Endometrial microvascular endothelial cells (primary cell): ENCODE measurements around the gene UPF3A. TPM values are rescaled to one million over a fixed set of nuclear protein-coding genes. Genes with fewer than 3 reads are reported as not detected.
"Not testable (repeated sequence)": the region's sequence is repeated elsewhere in the genome, so short reads cannot be mapped to it uniquely, and the experiment has no call there.

ENCODE experiments used
- in situ Hi-C: cut with HindIII; loops from 2 replicates; pipeline ENCODE4 v1.10.0; 2017; ENCODE audit warnings: low sequenced_read_pairs, low pct_unique_long_range_greater_than_20kb; ENCODE audit errors: inconsistent ontology term
- total RNA-seq: library from RNA; depleted of rRNA; stranded (reverse); fragments of >200 nt; gene quantifications from one replicate; pipeline ENCODE4 v1.2.3, GENCODE V29; 2015; ENCODE audit errors: inconsistent ontology term

Gene UPF3A
- total RNA-seq, 1 donor from 2014 or later, result 15.4 TPM

DNA sequence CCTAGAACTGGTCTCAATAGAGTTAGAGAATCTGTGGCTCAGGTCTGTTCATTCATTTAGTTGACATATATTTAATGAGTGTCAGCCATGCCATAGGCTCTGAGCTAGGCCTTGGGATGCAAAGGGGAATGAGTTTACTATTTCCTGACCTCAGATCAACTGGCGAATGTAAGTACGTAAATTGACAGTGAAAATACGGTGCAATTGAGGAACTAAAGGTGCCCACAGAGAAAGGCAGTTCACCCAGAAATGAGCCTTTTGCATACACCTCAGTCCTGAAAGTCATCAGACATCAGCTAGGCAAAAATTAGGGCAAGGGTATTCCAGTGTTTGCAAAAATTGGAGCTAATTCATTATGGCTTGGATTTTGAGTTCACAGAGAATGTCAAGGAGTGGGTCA, 20.6 kb upstream of the UPF3A start:
- in situ Hi-C loops, result no loop called here

DNA sequence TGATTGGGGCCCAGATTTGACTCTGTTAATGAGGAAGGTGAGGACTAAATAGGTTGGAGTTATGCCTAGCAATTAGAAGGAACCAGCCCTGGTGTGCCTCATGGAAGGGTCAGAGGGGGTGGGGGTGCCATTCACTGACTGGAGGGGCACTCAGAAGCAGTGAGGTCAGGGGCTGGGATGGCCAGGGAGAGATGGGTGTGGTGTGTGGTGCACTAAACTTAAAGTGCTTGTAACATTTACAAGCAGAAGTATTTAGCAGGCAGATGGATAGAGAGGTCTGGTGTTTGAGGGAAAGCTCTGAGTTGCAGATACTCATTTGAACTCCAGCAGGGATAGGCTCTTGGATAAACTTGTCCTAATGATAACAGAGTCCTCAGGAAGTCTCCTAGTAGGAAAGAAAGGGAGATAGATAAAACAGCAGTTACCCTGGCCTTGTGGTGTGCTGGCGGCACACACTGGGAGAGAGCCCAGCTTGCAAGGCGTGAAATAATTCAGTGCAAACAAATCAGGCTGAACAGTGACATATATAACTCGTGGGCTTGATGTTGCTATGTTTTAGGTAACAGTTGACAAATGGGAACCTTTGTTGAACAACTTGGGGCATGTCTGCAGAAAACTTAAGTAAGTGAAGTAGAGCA, 20.0 kb upstream of the UPF3A start:
- in situ Hi-C loops, result no loop called here

DNA sequence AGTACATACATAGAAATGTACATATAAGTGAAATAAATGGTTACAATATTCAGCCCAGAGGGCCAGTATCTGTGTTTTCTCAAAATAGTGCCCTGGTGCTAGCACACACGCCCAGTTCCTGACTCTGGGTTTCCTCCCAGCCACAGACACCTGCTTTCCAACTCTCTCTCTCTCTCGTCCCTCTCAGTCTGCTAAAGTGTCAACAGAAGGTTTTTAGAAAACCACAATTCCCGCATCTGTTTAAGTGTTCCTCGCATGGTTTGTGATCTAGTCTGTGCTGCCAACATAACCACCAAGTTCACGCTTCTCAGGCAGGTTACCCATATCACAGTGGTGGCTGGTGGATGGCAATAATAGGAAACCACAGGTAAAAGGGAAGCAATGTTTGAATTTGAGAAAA, 17.8 kb upstream of the UPF3A start:
- in situ Hi-C loops, result no loop called here

DNA sequence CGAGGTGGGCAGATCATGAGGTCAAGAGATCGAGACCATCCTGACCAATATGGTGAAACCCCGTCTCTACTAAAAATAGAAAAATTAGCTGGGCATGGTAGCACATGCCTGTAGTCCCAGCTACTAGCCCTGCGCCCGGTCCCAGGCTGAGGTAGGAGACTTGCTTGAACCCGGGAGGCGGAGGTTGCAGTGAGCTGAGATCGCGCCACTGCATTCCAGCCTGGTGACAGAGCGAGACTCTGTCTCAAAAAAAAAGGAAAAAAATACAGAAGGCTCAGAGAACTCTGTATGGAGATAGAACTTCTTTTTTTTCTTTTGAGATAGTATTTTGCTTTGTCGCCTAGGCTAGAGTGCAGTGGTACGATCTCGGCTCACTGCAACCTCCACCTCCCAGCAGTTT, 17.1 kb upstream of the UPF3A start:
- in situ Hi-C loops, result not testable (repeated sequence)

DNA sequence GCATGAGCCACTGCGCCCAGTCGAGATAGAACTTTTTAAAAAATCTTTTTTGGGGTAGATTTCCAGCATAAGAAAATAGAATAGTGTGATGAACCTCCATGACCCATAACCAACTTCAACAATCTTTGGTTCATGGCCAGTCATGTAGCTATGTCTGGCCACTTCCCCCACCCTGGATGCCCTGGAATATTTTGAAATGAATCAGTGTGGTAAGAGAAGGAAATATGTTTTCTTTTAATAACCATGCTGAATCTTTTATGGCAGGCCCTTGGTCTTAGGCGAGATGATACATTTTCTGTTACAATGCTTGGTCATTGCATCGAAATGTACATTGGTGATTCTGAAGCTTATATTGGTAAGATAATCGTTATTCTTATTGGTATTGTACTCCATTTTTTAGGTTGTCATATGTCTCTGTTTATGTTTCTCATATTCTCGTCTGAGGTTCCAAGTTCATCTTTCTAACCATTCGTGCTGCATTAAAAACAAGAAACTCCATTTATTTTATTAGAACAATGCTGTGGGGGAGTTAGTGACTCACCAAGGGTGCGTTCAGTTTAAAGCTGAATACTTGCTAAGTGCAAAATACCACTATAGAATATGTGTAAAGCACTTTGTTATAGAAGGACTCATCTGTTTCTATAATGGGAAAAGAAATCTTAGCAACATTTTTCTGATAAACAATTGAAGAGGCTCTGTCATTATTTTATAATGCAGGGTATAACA, 16.4 kb upstream of the UPF3A start:
- in situ Hi-C loops, result no loop called here

DNA sequence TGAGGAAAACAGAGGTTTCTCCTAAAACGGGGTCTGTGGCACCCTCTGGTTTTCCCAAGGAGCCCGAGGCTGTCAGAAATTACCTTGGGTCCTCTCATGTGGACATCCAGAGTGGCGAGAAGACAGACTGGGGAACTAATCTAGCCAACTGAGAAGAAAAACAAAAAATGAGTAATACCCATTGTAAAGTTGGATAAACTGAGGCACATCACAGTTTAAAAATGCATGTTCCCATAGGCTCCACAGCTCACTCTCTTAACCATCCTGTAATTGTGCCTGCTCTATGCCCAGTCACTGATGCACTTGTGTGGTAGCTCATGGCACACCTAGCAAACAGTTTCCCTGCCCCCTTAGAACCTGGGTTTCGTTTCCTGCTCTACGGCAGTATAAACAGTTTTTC, 15.2 kb upstream of the UPF3A start:
- in situ Hi-C loops, result no loop called here

DNA sequence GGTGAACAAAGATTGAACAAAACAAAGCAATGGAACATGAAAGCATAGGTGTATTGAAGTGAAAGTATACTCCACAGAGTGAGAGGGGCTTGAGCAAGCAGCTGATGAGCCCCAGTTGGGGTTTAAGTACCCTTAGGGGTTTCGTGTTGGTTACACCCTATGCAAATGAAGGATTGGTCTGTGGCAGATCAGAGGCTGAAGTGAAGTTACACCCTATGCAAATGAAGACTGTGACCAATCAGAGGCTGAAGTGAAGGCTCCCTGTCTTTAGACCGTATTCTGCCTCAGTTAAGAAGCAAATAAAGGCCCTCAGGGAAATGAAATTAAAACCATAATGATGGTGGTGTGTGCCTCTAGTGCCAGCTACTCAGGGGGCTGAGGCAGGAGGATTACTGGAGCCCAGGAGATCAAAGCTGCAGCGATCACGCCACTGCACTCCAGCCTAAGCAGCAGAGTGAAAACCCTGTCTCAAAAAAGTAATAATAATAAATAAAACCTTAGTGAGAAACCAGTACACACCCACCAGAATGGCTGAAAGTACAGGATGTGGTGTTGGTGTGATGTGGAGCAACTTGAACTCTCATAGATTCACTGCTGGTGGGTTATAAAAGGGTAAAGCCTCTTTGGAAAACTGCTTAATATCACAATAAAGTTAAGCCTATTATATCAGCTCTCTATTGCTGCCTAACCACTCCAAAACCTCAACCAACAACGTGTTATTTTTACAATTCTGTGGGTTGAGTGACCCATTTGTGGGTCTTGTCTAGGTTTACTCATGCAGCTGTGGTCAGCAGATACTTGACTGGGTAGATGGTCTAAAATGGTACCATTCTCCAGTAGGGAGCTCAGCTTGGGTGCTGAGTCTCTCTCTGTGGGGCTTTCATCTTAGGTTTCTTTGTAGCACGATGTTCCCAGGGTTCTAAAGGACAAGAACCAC, 12.8 kb upstream of the UPF3A start:
- in situ Hi-C loops, result no loop called here

DNA sequence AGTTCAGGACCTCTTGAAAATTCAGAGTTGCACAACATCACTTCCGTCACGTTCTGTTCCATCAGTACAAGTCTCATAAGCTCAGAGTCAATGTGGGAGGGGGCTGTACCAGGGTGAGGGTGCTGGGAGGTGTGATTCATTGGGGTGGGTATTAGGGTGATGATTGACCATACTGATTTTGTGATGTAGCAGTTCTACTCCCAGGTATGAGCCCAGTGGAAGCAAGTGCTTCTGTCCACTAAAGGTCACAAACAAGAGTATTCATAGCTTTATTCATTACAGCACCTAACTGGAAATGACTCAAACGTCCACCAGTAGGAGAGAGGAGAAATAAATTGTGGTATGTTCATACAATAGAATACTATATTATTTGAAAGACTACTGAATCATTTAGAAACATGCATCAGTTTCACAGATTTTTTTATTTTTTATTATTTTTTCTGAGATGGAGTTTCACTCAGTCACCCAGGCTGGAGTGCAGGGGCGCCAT, 12.1 kb upstream of the UPF3A start:
- in situ Hi-C loops, result no loop called here

DNA sequence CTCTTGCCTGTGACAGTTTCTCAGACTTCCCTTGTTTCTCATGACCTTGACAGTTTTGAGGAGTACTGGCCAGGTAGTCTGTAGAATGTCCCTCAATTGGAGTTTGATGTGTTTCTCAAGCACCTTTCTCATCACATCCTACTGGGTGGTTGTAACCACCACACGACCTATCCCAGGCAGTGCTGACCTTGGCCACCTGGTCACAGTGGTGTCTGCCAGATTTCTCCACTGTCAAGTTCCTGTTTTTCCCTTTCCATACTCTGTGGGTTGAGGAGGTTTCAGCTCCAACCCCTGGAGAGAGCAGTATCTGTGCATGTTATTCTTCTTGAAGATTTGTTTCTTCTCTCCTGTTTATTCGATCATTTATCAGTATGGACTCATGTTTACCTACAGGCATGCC, 8.4 kb upstream of the UPF3A start:
- in situ Hi-C loops, result no loop called here

DNA sequence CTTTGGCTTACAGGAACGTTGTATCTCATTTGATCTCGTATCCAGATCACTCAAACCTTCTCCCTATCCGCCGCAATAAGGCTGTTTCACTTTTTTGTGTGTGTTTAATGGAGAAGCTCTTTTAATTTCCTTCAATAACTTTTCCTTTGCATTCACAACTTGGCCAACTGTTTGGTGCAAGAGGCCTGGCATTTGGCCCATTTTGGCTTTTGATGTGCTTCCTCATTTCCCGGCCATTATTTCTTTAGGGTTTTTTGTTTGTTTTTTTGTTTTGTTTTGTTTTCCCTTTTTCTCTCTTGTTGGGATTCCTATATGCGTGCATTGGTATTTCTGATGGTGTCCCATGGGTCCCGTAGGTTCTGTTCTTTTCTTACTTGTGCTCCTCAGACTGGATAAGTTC, 6.1 kb upstream of the UPF3A start:
- in situ Hi-C loops, result no loop called here

DNA sequence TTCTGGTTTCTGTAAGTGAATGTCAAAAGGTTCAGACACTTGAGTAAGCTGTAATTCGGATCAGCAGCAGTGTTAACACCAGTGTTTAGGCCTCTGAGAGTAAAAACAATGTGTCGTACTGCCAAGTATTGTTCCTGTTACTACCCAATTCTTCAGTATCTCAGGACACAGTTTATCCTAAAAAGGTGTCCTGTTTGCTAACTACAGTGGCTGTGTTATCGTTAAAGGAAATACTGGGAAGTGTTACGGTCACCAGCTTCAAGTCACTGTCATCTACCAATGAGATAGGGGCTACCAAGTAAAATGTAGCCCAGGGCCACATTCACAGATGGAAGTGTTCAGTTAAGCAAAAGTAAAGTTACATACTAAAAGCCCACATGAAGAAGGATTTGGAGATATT, 2.3 kb upstream of the UPF3A start:
- in situ Hi-C loops, result no loop called here

DNA sequence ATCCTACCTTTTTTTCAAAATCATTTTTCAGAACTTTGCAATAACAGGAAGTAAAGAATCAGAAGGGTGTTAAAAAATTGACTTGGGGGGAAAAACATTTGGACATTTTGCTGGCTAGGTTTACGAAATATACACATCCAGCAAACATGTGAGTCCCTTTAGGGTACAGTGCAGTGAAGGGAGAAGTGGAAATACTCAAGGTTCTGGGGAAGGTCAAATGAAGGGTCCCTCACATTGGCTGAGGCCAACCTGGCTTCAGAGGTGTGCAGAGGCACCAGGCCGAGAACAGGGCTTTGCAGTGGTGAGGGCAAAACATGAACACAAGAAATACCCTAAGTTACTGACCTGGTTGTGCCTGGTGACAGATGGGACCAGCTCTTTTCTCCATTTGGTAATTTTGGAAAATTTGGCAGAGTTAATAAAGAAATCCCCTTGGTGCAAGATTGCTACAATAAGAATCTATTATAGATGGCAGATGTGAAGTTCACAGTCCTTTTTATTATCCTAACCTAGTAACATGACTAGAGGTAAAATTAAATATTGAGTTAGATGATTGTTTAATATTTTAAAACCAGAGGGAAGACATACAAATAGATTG, 1.5 kb upstream of the UPF3A start:
- in situ Hi-C loops, result no loop called here

DNA sequence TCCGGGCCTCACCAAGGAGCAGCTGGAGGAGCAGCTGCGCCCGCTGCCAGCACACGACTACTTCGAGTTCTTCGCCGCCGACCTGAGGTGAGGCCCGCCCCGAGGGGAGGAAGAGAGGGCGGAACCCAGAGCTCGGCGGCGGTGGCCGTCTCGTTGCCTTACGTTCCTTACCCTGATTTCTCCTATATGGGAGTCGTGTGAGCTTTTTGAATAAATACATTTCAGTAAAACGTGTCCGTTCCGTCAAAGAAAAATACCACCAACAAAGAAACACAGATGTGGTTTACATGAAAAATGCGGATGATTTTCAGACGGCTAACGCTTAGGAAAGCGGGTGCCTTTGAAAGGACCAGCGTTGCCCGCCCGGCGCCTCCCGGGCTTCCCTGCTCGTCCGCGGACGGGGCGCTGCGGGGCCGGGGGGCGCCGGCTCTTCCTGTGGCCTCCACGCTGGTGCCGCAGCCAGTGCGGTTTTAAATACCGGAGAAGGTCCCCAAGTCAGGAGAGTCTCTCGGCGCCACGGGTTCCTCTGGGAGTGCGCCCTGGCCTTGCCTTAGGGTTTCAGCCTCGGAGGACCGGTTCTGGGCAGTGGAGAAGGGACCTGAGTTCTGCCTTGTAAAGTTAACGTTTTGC, 755 bp downstream of the UPF3A start:
- in situ Hi-C loops, result no loop called here

DNA sequence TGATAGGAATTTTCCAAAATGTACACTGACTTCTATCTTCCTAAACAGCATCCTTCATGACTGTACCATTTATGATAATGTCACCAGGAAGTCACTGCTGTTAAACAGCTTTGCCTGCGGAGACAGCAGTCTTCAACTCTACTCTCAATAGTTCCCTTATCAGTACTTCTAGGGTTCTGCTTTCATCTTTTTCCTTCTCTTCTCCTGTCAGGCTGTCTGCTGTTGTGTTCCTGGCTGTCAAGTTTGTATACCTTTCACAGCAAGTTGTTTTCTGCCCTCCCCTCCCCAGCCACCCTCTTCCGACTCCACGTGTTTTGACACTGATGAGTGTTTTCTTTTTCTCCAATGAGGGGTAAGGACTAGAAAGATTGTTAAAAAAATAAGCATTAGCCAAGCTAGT, 2.2 kb downstream of the UPF3A start:
- in situ Hi-C loops, result no loop called here

DNA sequence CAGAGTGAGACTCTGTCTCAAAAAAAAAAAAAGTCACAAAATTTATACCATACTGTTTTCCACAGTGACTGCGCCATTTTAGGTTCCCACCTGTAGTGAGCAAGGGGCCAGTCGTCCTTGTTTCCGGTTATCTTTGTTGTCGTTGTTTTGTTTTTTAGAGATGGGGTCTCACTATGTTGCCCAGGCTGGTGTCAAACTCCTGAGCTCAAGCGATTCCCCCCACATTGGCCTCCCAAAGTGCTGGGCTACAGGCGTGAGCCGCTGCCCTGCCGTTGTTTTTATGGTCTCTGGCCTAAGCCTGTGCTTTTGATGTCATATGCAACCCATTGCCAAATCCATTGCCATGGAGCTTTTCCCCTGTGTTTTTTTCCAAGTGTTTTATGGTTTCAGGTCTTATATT, 3.3 kb downstream of the UPF3A start:
- in situ Hi-C loops, result no loop called here

DNA sequence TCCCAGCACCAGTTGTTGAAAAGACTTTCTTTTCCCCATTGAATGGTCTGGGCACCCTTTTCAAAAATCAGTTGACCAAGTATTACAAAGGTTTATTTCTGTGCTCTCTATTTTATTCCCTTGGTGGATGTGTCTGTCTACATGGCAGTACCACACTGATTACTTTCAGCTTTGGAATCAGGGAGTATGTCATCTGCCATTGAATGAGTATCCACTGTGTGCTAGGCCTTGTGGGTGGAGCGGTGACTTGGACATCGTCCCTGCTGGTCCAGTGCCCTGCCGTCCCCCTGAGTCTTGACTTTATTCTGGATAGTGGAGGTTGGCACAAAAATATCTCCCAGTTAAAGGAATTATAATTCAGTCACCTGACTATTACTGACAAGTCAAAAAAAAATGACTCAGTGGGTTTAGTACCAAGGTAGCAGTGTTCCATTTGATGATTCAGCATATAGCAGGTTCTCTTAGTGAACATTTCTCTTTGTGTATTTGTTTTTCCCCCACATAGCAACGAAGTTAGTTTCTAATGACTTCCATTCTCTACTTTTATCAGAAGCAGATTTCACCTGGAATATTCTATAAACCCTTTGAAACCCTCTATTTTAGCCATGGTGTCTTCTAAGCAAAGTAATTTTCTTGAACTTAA, 3.9 kb downstream of the UPF3A start:
- in situ Hi-C loops, result no loop called here

DNA sequence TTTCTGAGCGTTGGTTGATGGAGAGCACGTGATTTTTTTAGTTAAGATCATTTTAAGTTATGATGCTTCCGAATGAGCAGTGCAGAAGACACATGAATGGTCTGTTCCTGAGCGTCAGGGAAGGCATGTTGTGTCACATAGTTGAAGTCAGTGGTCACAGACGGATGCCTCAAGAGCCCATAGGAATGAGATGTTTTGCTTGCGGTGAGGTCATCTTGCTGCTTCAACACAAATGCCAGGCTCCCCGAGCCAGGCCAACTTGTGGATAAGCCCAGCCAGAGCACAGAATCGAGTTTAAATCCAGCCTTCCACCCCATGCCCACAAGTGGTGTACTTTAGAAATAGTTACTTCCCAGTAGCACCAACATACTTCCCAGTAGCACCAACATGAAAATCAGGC, 5.4 kb downstream of the UPF3A start:
- in situ Hi-C loops, result no loop called here

DNA sequence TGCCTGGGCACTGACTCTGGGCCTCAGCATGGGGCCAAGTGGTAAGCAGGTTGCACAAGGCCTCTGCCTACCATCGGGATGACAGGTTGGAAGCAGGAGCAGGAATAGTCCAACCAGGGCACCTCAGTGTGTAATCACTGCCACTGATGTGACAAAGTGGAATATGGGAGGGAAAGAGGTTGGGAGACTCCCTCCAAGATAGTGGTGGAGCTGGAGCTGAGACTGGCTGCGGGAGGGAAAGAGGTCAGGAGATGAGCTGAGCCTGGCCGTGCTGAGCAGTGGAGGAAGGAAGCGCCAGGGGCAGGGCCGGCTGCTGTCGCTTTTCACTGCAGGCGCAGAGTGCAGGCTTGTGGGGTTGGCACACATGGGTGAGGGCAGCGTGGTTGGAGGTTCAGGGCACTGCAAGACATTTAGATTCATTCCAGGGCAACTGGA, 6.8 kb downstream of the UPF3A start:
- in situ Hi-C loops, result no loop called here
